Parathyroid adenoma (tissue), 2 donors: ENCODE data around the gene UPF2.
"Not testable (repeated sequence)": the region's sequence is repeated elsewhere in the genome, so short reads cannot be mapped to it uniquely, and the experiment has no call there.

Experiments used
- H2AFZ ChIP-seq: fragments of 300-600 bp; sonication (generic); one replicate; pipeline ENCODE4 v1.7.0; 2017; ENCODE audit warnings: antibody characterized with exemption, mild to moderate bottlenecking
- H3K27ac ChIP-seq: fragments of 300-600 bp; sonication (generic); one replicate; pipeline ENCODE4 v1.7.0; 2017
- H3K27me3 ChIP-seq: fragments of 300-600 bp; sonication (generic); one replicate; pipeline ENCODE4 v1.7.0; 2017; ENCODE audit warnings: low read length; ENCODE audit not compliant: control insufficient read depth, insufficient read depth
- H3K36me3 ChIP-seq: fragments of 300-600 bp; sonication (generic); one replicate; pipeline ENCODE4 v1.7.0; 2017; ENCODE audit warnings: low read length; ENCODE audit not compliant: control insufficient read depth, insufficient read depth
- H3K4me1 ChIP-seq: fragments of 300-600 bp; sonication (generic); one replicate; pipeline ENCODE4 v1.7.0; 2017; ENCODE audit warnings: control low read depth
- H3K4me2 ChIP-seq: fragments of 300-600 bp; sonication (generic); one replicate; pipeline ENCODE4 v1.7.0; 2017; ENCODE audit warnings: low read length
- H3K4me3 ChIP-seq: fragments of 300-600 bp; sonication (generic); one replicate; pipeline ENCODE4 v1.7.0; 2017; ENCODE audit warnings: low read depth, low read length
- H3K79me2 ChIP-seq: fragments of 300-600 bp; sonication (generic); one replicate; pipeline ENCODE4 v1.7.0; 2017; ENCODE audit warnings: control low read depth
- H3K9ac ChIP-seq: fragments of 300-600 bp; sonication (generic); one replicate; pipeline ENCODE4 v1.7.0; 2017; ENCODE audit warnings: mild to moderate bottlenecking
- H3K9me3 ChIP-seq: fragments of 300-600 bp; sonication (generic); one replicate; pipeline ENCODE4 v1.7.0; 2017; ENCODE audit warnings: low read length; ENCODE audit not compliant: control insufficient read depth
- TF ChIP-seq, protein P1 (sequence below): fragments of 300-600 bp; sonication (generic); IDR thresholded peaks from one replicate; pipeline ENCODE4 v1.7.0; 2017; ENCODE audit warnings: antibody characterized with exemption, mild to moderate bottlenecking
- donor health status: primary hyperparathyroidism.

Gene UPF2

DNA sequence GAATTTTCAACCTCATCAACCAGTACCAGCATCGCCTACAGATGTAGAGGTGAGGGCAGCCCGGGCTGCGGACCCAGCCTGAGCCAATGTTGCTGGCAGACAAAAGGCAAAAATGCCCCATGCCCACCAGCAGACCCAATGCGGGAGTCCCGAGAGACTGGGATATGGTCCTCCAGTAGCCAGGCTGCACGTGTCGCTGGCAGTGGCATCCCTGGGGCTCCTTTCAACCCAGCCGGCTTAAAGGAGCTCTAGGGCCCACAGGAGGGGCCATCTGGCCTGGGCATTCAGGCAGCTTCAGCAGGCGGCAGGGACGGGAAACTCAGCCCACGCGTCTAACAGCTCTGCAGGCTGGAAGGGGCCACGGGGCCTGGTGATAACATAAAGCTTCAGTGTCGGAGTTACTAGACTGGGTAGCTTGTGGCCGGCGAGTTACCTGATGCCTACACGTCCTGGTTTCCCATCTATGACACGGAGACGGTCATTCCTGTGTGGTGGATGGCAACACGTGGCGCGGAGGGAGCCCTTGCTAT is 148.8 kb downstream of the UPF2 start:
- Histone ChIP-seq H3K4me3 (no peak overlapping the region), H3K9ac (no peak overlapping the region), H3K4me2 (no peak overlapping the region), H3K79me2 (no peaks in the 10 kb centered on the region), H3K27ac (no peak overlapping the region), H3K36me3 (no peaks in the 10 kb centered on the region), H3K9me3 (no peaks in the 10 kb centered on the region), H2AFZ (no peak overlapping the region), H3K27me3 (no peaks in the 10 kb centered on the region), H3K4me1 (no peaks in the 10 kb centered on the region)
- TF ChIP-seq, protein P1, sequence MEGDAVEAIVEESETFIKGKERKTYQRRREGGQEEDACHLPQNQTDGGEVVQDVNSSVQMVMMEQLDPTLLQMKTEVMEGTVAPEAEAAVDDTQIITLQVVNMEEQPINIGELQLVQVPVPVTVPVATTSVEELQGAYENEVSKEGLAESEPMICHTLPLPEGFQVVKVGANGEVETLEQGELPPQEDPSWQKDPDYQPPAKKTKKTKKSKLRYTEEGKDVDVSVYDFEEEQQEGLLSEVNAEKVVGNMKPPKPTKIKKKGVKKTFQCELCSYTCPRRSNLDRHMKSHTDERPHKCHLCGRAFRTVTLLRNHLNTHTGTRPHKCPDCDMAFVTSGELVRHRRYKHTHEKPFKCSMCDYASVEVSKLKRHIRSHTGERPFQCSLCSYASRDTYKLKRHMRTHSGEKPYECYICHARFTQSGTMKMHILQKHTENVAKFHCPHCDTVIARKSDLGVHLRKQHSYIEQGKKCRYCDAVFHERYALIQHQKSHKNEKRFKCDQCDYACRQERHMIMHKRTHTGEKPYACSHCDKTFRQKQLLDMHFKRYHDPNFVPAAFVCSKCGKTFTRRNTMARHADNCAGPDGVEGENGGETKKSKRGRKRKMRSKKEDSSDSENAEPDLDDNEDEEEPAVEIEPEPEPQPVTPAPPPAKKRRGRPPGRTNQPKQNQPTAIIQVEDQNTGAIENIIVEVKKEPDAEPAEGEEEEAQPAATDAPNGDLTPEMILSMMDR = no peak

GRCh38 chr10:11891776-11892486 is 150.7 kb downstream of the UPF2 start:
- H3K9me3 ChIP-seq = no peaks in the 10 kb centered on the region
- H3K4me1 ChIP-seq = no peaks in the 10 kb centered on the region
- no peak overlapping the region for H2AFZ ChIP-seq
- no peaks in the 10 kb centered on the region for H3K27me3 ChIP-seq
- TF ChIP-seq, protein P1 = no peak
- H3K9ac ChIP-seq = no peak overlapping the region
- H3K4me2 ChIP-seq = no peak overlapping the region
- H3K36me3 ChIP-seq = no peaks in the 10 kb centered on the region
- H3K79me2 ChIP-seq = no peaks in the 10 kb centered on the region
- no peak overlapping the region for H3K4me3 ChIP-seq
- H3K27ac ChIP-seq = no peak overlapping the region

- H3K36me3 ChIP-seq, H3K79me2 ChIP-seq, H3K4me1 ChIP-seq, H3K27ac ChIP-seq, H3K9ac ChIP-seq, H3K9me3 ChIP-seq, H2AFZ ChIP-seq, H3K4me2 ChIP-seq, H3K27me3 ChIP-seq, H3K4me3 ChIP-seq: not testable (repeated sequence)
Observed at GRCh38 chr10:11889263-11889662, 153.3 kb downstream of the UPF2 start.

DNA sequence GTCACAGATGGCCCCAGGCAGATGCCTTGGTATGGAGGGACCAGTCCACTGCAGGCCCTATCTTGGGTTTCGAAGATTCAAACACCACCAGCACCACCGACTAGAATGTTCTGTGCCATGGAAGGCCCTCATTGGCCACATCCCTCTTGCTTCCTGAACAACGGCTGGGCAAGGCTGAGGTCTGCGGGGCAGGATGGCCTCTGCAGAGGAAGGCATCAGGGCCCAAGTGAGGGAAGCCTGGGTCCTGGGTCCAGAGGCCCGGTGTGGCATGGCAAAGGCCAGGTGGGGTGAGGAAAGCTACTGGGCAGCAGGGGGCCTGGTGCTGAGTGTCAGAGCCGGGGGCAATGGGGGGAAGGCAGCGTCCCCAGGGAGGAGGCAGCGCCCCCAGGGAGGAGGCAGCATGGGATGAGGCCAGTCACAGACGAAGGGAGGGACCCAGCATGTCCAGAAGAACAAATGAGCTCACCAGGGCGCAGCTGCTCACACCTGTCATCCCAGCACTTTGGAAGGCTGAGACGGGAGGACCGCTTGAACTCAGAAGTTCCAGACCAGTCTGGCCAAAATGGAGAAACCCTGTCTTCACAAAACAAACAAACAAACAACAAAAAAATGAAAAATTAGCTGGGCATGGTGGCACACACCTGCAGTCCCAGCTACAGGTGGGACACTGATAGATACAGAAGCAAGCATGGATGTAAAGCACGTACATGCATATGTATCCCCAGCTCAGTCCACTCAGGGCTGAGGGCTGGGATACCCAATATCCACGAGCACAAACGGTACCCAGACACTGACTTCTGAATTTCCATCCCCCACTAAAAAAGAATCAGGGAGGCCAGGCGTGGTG is 155.0 kb downstream of the UPF2 start:
- no peaks in the 10 kb centered on the region for H3K27me3 ChIP-seq
- H3K27ac ChIP-seq = no peak overlapping the region
- no peaks in the 10 kb centered on the region for H3K4me1 ChIP-seq
- no peaks in the 10 kb centered on the region for H3K79me2 ChIP-seq
- no peak overlapping the region for H3K4me3 ChIP-seq
- no peak overlapping the region for H3K4me2 ChIP-seq
- H3K9ac ChIP-seq = no peak overlapping the region
- H2AFZ ChIP-seq = no peak overlapping the region
- TF ChIP-seq, protein P1 = no peak
- no peaks in the 10 kb centered on the region for H3K36me3 ChIP-seq
- no peaks in the 10 kb centered on the region for H3K9me3 ChIP-seq

GRCh38 chr10:11886851-11887250 is 155.8 kb downstream of the UPF2 start:
- H3K27me3 ChIP-seq = no peaks in the 10 kb centered on the region
- H3K9me3 ChIP-seq = no peaks in the 10 kb centered on the region
- no peaks in the 10 kb centered on the region for H3K79me2 ChIP-seq
- no peak overlapping the region for H2AFZ ChIP-seq
- no peak overlapping the region for H3K9ac ChIP-seq
- no peaks in the 10 kb centered on the region for H3K36me3 ChIP-seq
- TF ChIP-seq, protein P1 = no peak
- no peak overlapping the region for H3K4me3 ChIP-seq
- no peak overlapping the region for H3K27ac ChIP-seq
- no peak overlapping the region for H3K4me2 ChIP-seq
- no peaks in the 10 kb centered on the region for H3K4me1 ChIP-seq
